Measurements from ENCODE around the gene APPL2. TPM values are rescaled to one million over a fixed set of nuclear protein-coding genes. Genes with fewer than 3 reads are reported as not detected.

The APPL2 gene
- total RNA-seq, 4 donors from 2014 or later, result 28.6 to 30.6 (median 30.3) TPM

GRCh38 chr12:105214670-105215375, 21.2 kb downstream of the APPL2 start:
- no peak overlapping the region for H3K4me3 ChIP-seq (replicated peaks in 1 of 3)
- no peaks in the 10 kb centered on the region for H3K4me1 ChIP-seq
- no peak for TF ChIP-seq CTCF (IDR thresholded peaks at IDR 0.05)
- no peak for DNase-seq
- intact Hi-C loops (cut with DNase I), result no loop called here
- H3K36me3 ChIP-seq, result peaks cover 6 to 7% of the 10 kb centered on the region in 2 donors
- no peaks in the 10 kb centered on the region for H3K9me3 ChIP-seq
- WGBS, 2 donors, result 78 to 85% methylated on average over 9 of the region's 9 CpGs
- no peak overlapping the region for H3K27ac ChIP-seq
- H3K27me3 ChIP-seq, result no peaks in the 10 kb centered on the region

- WGBS, 2 donors, result 96 to 98% methylated on average over 6 of the region's 6 CpGs
Measured at GRCh38 chr12:105214148-105214547, 21.8 kb downstream of the APPL2 start.

GRCh38 chr12:105212438-105212837, 23.5 kb downstream of the APPL2 start:
- Histone ChIP-seq H3K27ac (no peak overlapping the region), H3K9me3 (no peaks in the 10 kb centered on the region), H3K27me3 (no peaks in the 10 kb centered on the region), H3K36me3 (peaks cover 7 to 11% of the 10 kb centered on the region in 2 donors), H3K4me3 (replicated peaks in 1 of 3) (no peak overlapping the region), H3K4me1 (no peaks in the 10 kb centered on the region)
- 78 to 83% methylated on average over 6 of the region's 6 CpGs for WGBS, 2 donors
- intact Hi-C loops (cut with DNase I), result no loop called here
- DNase-seq, result no peak
- TF ChIP-seq CTCF (IDR thresholded peaks at IDR 0.05) (no peak), POLR2A (IDR thresholded peaks at IDR 0.05) (no peak)

More at GRCh38 chr12:105214148-105214547, 21.8 kb downstream of the APPL2 start:
- H3K27me3 ChIP-seq, result no peaks in the 10 kb centered on the region
- no peak overlapping the region for H3K4me3 ChIP-seq (replicated peaks in 1 of 3)
- no peak overlapping the region for H3K27ac ChIP-seq
- no peak for DNase-seq
- intact Hi-C loops (cut with DNase I), result no loop called here
- peaks cover 6 to 7% of the 10 kb centered on the region in 2 donors for H3K36me3 ChIP-seq
- H3K4me1 ChIP-seq, result no peaks in the 10 kb centered on the region
- no peaks in the 10 kb centered on the region for H3K9me3 ChIP-seq
- TF ChIP-seq POLR2A (IDR thresholded peaks at IDR 0.05) (no peak), CTCF (IDR thresholded peaks at IDR 0.05) (no peak)

- no peak overlapping the region for H3K4me3 ChIP-seq (replicated peaks in 1 of 3)
- H3K27me3 ChIP-seq, result no peaks in the 10 kb centered on the region
- H3K36me3 ChIP-seq, result peaks cover 25 to 35% of the 10 kb centered on the region in 2 donors
- DNase-seq, result no peak
- intact Hi-C loops (cut with DNase I), result no loop called here
- no peaks in the 10 kb centered on the region for H3K4me1 ChIP-seq
- no peak overlapping the region for H3K27ac ChIP-seq
- no peaks in the 10 kb centered on the region for H3K9me3 ChIP-seq
- WGBS, 2 donors, result 91 to 95% methylated on average over 3 of the region's 3 CpGs
- TF ChIP-seq POLR2A (IDR thresholded peaks at IDR 0.05) (no peak), CTCF (IDR thresholded peaks at IDR 0.05) (no peak)
Measured at GRCh38 chr12:105209091-105209490, 26.9 kb downstream of the APPL2 start.

- DNase-seq, result no peak
- Histone ChIP-seq H3K9me3 (no peaks in the 10 kb centered on the region), H3K27me3 (no peaks in the 10 kb centered on the region), H3K36me3 (peaks cover 34 to 41% of the 10 kb centered on the region in 2 donors), H3K27ac (no peak overlapping the region), H3K4me3 (replicated peaks in 1 of 3) (no peak overlapping the region), H3K4me1 (no peaks in the 10 kb centered on the region)
- TF ChIP-seq CTCF (IDR thresholded peaks at IDR 0.05), result no peak
- no peak for TF ChIP-seq POLR2A (IDR thresholded peaks at IDR 0.05)
- WGBS, 2 donors, result 92 to 95% methylated on average over 16 of the region's 16 CpGs
- intact Hi-C loops (cut with DNase I), result no loop called here
Measured at GRCh38 chr12:105206686-105207374, 29.1 kb downstream of the APPL2 start.

Data from thyroid gland (tissue), 4 donors.